ENCODE measurements around the gene OLFML2A.

GRCh38 chr9:124863371-124863871 is 86.5 kb downstream of the OLFML2A start:
- TF ChIP-seq, protein P1, sequence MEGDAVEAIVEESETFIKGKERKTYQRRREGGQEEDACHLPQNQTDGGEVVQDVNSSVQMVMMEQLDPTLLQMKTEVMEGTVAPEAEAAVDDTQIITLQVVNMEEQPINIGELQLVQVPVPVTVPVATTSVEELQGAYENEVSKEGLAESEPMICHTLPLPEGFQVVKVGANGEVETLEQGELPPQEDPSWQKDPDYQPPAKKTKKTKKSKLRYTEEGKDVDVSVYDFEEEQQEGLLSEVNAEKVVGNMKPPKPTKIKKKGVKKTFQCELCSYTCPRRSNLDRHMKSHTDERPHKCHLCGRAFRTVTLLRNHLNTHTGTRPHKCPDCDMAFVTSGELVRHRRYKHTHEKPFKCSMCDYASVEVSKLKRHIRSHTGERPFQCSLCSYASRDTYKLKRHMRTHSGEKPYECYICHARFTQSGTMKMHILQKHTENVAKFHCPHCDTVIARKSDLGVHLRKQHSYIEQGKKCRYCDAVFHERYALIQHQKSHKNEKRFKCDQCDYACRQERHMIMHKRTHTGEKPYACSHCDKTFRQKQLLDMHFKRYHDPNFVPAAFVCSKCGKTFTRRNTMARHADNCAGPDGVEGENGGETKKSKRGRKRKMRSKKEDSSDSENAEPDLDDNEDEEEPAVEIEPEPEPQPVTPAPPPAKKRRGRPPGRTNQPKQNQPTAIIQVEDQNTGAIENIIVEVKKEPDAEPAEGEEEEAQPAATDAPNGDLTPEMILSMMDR (conservative IDR thresholded peaks at IDR 0.05; ENCODE audit: low read length), result no peak
- TF ChIP-seq EZH2phosphoT487 (IDR thresholded peaks at IDR 0.05; ENCODE audit: borderline replicate concordance), result no peak
